GDM1 (cell line): ENCODE results near the gene ACTL10.

Experiments used
- DNase-seq: peaks from one replicate; lab custom pipeline; 2025; lab: John Stamatoyannopoulos, UW

ACTL10 gene

DNA sequence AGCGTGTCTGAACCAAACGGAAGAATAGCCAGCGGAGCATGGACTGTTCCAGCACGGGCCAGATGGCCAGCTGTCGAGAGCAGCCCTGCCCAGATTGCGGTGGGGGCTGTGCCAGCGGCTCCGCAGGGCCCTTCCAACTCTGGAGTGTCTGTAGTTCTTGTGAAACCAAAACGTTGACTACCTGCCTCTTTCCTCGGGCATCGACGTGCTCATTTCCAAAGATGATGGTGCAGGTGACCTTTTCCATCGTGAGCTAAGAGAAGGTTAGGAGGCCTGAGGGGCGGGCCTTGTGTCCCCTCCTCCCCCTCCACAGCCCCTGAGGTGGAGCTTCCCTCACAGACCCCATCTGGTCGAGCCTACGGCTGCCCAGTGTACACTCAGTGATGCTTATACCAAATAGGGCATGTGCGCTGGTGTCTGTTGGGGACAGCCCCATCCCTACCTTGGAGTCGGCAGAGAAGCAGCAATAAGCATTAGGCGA is 17.5 kb upstream of the ACTL10 start:
- DNase-seq = no peak

DNA sequence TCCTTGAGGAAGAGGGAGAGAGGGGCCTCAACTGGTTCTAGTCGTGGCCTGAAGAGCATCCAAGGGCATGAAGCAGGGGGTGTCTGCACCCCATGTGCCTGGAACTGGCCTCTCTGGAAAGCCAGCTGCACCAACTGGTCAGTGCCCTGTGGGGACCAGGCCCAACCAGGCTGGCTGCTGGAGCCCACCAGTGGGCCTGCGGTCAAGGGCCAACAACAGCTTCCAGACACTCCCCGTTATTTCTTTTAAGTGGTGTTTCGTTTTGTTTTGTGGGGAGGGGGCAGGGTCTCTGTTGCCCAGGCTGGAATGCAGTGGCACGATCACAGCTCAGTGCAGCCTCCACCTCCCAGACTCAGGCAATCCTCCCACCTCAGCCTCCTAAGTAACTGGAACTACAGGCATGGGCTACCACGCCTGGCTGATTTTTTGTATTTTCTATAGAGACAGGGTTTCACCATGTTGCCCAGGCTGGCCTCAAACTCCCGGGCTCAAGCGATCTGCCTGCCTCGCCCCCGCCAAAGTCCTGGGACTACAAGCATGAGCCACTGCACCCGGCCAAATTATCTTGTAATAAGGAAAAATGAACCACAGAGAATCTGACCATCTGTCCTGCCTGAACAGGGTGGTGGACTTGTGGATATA is 16.5 kb upstream of the ACTL10 start:
- no peak for DNase-seq

DNA sequence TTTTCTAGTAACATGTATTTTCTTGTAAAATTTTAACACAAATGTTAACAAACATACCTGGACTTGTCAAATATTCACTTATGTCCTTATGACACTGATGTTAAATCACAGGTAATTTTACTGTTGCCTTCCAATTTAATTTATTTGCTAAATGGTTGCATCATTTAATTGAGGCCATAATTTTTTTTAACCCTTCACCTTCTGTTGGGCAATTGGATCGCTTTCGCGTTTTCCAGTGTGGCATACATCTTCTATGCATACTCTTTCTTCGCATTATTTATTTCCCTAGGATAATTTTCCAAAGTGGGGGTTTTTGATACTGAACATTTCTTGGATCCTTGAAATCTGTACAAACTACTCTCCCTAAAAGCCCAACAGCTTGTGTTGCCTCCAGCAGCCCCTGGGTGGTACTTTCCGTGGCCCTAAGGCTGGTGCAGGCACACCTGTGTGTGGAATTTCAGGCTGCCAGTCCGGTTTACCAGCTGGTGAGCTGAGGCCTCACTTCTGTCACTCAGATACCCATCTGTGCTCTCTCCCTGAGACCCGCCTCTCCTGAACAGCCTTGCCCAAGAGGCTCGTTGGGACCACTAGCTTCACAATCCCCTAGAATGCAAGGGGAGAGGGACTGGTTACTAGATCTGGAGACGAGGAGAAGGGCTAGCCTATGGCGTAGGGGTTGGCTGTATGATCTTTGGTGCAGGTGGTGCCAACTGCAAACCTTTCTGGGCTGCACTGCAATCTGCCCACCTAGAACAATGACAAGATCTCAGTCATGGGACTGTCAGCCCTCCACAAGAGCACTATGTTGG is 15.8 kb upstream of the ACTL10 start:
- no peak for DNase-seq

DNA sequence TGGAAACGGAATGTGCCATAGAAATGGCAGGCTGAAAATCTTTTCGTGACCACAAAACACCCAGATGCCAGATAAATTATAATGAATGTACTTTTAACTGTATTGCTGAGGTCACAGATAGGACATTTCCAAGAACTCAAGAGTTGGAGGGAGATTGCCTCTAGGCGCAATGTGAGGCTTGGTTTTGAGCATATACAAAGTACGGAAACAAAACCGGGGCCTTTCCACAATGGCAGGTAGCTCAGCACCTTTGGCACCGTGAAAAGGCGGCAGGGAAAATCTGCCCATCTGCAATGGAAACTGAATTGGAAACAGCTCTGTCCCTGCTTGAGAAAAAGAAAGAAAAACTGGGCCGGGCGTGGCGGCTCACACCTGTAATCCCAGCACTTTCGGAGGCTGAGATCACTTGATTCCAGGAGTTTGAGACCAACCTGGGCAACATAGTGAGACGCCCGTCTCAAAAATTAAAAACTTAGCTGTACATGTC is 15.1 kb upstream of the ACTL10 start:
- no peak for DNase-seq

DNA sequence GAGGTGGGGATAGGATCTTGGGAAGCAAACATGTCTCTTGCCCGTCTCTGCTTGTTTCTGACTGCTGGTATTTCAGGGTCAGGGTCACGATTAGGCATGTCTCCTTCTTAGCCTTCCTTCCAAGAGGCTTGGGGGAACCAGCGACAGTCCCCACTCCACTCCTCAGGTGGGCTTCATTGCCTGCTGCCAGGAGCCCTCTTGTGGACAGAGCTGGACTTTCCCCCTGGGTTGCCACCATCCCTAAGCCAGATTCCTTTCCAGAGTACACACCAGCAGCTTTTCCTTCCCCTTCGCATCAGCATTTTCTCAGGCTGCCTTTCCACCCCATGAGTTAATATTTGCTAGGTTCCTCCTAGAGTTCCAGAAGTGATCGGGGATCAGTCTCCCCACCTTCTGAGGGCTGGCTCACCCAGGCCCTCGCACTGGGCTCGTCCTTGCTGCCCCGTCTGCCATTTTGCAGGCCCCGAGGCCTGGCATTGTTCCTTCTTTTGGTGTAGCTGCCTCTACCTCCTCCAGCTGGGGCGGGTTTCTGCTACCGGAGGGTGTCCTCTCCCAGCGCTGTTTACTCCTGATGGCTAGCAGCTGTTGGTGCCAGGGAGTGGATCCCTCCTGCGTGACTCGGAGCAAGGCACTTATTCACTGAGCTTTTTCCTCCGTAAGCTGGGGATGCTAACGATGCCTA is 13.4 kb upstream of the ACTL10 start:
- DNase-seq = peak; percentile 42

DNA sequence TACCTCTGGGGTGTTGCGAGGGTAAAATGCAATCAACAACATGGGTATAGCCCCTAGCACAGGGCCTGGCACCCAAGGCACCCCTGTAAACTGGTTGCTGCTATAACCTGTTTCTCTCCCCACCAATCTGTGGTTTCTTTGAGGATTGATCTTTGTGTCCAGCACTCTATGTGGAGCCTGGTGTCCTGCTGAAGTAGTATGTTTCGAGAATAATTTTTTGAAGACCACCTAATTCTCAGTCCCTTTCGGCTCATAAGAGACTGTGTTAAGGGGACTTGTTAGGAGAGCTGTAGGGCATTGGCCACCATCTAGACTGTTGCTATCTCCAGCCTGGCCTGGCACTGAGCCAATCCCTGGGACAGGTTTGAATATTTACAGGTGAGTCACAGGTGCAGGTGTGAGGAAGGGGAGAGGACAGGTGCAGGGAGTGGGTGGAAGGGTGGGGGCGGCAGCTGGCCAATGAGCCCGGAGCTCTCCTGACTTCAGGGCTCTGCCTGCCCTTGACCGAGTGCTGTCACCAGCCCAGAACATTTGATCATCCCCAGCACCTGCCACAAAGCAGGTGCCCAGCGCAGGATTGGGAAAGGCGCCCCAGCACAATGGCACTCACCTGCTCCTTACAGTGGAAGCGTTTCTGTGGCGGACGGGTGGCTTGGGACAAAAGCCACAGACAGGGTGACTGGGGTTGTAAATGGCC is 12.7 kb upstream of the ACTL10 start:
- no peak for DNase-seq

DNA sequence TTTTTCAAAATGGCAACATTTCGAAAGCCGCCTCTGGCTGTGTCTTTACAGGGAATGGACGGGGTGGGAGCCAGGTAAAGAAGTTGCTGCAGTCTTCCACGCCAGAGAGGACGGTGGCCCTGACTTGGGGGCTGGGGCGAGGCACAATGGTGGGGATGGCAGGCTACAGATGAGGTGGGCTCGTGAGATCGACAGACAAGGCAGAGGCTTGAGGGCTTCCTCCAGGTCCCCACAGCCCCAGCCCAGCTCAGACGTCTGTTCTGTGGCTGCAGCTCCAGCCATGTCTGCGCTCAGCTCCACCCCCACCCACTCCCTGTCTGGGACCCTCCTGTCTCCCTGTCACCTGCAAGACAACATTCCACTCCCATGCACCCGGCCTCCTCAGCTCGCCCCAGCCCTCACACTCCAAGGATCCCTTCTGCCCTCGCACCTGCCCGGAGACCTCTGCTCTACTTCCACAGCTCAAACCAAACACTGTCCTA is 12.0 kb upstream of the ACTL10 start:
- DNase-seq = no peak

DNA sequence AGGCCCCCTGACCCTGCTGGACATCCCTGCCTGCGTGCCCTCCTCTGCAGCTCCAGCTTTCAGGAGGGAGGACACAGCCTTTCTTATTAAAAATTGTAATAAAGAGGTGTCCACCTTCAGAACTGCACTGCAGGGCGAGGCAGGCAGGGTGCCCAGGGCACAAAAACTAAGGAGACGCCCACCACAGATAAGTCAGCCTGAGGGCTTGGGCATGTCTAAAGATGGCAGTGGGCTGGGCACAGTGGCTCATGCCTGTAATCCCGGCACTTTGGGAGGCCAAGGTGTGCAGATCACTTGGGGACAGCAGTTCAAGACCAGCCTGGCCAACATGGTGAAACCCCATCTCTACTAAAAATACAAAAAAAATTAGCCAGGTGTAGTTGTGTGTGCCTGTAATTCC is 11.6 kb upstream of the ACTL10 start:
- no peak for DNase-seq

DNA sequence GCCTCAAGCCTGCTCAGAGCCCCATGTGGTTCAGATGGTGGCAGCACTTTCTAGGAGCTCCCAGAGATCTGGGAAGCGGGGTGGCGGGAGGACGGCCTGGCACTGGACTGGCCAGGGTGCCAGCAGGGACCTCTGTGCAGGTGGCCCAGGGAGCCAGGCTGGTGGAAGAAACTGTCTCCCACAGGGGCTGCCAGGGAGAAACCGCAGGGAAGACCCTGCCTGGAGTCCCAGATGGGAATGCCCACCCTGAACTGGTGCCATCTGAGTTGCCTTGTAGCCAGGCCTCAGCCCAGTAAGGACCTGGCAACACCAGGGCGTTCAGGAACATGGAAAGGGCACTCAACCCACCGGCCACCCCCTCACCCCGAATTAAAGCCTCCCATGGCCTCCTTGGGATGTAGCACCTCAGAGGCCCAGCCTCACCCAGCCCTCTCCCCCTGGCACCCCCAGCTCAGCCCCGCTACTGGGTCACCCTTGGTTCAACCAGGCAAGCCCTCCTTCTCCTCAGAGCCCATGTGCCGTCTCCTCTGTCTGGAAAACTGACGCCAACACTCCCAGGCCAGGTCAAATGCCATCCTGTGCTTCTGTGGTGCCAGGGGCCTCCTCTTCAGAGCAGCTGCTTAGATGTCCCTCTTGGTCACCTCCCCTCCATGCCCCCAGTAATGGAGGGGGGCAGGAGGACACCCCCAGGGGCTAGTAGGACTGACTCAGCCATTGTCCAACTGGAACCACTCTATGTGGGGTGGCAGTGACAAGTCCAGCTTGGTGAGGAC is 10.5 kb upstream of the ACTL10 start:
- DNase-seq = no peak

DNA sequence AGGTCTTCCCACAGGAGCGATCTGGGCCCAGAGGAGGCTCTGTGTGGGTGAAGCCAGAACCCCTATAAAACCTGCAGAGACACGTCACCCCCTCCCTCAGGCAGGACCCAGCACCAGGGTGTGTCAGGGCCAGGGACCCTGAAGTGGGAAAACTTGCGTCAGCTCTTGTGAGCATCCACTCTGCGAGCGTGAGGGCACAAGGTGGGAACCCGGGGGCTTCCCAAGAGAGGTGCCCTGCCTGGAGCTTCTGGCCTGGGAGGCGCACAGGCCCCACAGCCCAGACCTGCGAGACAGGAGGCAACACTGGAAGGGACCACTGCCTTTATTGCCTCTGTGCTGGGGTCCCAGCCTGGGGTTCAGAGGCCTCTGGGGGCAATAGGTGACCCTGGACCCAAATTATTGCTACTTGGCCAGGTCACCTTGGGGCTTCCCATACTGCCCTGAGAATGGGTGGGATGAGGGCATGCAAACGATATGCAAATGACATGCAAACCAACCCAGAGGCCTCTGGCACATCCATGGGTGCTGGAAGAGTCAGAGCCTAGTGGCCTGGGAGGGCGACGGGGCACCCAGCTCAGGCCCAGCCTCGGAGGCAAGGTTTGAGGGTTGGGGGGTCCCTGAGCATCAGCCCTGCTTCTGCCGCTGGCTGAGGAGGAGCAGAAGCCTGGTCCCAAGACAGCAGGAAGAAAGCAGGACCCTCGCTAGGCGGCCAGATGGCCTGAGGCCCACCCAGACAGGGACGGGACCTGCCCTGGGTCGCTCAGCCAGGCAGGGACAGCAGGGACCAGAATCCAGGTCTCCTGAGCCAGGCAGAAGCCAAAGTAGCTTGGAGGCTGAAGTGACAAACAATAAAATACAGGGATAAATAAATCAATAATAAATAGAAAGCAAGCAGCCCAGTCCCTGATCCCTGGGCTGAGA is 9.7 kb upstream of the ACTL10 start:
- DNase-seq = no peak

DNA sequence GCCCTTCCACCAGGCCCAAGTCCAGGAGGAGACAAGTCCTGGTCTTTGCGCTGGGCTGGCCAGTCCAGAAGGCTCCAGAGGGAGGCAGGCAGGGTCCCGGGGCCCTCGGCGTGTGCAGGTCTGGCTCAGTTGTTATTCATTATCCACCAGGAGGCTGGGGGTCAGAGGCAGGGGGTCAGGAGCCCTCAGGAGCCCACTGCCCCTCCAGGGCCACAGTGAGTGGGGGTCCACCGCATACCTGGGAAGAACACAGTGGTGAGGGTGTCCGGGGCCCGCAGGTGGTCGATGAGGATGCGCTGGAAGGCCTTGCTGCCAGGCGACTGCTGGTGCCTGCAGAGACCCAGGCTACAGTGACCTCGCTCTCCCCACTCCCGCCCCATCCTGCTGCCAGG is 9.0 kb upstream of the ACTL10 start:
- no peak for DNase-seq

DNA sequence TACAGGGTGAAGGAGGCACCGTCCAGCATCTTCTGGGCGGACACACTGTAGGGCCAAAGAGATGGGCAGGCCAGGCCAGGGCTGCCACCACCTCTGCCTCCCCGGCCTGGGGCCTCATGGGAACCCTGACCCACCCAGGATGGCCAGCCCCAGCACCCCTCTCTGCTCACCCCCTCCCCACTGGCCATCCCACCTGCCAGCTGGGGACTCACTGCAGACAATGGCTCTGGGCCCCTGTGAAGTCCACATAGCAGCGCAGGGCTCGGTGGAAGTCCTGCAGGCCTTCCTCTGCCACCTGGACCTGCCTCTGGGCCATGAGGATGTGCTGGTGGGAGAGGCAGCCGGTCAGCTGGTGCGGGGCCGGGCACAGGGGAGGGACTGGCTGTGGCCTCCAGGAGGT is 8.2 kb upstream of the ACTL10 start:
- no peak for DNase-seq

DNA sequence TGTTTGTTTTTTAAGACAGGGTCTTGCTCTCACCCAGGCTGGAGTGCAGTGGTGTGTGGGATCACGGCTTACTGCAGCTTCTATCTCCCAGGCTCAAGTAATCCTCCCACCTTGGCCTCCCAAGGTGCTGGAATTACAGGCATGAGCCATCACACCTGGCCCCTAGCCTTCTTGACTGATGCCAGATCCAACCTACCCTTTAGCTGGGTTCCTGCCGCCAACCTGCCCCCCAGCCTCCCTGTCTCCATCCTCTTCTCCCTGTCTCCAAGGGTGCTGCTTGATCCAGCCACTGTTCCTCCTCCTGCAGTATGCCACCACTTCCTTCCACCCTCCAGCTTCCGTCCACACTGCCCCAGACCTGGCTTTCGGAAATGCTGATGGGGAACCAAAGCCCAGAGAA is 7.8 kb upstream of the ACTL10 start:
- DNase-seq = no peak

DNA sequence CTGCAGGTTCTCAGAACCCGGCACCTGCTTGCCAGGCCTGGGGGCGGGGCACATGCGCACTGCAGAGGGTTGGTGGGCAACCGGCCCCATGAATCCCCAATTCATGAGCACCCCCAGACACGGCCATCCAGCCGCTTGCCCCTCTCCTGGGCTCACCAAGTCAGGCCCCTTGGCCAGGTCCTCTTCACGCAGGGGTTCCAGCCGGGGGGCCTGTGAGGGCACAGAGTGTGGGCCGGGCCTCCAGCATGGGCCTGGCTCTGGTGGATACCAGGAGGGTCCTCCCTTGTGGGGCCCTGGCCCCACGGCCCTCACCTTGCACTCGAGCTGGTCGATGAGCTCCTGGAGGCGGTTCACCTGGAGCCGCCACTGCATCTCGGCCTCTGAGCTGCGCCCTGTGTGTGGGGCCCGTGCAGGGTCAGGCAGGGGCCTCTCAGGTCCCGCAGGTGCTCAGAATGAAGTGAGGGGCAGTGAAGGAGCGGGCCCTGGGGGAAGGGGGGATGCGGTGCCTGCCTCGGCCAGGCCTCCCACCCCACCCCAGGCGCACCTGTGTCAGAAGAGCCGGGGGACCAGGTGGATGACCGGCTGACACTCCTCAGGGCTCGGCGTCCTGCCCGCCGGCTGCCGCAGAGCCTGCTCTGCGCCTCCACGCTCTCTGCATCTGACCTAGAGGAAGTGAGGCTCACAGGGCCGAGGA is 7.3 kb upstream of the ACTL10 start:
- DNase-seq = no peak

DNA sequence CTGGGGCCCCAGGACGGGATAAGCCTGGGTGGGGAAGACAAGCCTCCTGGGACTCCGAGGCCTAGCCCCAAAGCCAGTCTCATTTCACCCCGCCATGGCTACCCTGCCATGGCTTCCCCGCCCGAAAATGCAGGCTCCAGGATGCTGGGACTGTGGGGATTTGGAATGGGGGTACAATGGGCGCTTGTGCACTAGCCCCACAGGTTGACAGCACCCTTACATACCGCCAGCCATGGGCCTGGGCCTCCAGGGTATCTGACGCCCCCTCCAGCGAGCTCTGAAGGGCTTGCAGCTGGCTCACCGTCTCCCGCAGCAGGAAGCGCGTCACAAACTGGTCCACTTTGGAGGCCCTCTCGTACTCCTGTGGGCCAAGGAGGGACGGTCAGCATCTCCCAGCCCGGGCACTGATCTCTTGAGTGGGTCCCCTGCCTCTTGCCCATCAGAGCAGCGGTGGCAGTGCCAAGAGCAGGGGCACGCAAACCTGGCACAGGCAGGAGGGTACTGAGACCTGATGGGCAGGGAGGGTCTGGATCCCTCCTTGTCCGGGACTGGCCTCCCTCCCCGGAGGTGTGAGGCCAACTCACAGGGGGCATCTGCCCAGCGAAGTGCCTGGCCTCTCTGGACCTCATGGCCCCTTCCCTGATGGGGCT is 6.6 kb upstream of the ACTL10 start:
- DNase-seq = no peak

DNA sequence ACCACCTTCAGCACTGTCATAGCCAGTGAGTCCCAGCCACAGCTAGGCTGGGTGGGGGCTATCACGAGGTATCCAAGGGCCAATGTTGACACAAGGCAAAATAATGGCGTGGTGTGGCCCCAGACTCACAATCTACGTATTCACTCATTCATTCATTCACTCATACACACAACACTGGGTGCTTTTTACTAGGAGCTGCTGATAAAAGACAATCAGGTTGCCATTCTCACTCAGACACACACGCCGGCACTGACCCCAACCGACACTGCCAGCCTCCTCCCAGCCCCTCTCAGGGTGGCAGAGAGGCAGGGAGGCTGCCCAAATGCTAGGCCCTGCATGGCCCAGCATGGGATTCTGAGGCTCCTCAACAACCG is 6.1 kb upstream of the ACTL10 start:
- no peak for DNase-seq

DNA sequence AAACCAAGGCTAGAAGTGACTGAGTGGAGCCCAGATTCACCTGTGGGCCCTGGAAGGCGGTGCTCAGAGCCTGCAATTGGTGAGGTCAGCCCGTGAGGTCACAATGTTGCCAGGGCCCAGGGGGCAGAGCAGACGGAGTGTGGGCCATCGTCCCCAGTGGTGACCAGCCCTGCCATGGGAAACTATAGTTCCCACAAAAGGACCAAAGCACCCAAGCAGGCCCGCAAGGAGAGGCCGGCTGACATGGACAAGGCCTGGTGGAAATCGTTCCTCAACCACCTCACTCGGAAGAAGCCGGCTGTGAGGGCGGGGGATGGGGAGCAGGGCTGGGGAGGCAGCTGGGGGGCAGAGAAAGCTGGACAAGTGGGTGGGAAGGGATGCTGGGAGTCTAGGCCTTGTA is 4.6 kb upstream of the ACTL10 start, which contains the start of gene C20orf144:
C20orf144 (plus strand) TSS at position 156 of the 400 bp plus-strand sequence; CDS start at position 175, 19 bp downstream.
- no peak for DNase-seq

DNA sequence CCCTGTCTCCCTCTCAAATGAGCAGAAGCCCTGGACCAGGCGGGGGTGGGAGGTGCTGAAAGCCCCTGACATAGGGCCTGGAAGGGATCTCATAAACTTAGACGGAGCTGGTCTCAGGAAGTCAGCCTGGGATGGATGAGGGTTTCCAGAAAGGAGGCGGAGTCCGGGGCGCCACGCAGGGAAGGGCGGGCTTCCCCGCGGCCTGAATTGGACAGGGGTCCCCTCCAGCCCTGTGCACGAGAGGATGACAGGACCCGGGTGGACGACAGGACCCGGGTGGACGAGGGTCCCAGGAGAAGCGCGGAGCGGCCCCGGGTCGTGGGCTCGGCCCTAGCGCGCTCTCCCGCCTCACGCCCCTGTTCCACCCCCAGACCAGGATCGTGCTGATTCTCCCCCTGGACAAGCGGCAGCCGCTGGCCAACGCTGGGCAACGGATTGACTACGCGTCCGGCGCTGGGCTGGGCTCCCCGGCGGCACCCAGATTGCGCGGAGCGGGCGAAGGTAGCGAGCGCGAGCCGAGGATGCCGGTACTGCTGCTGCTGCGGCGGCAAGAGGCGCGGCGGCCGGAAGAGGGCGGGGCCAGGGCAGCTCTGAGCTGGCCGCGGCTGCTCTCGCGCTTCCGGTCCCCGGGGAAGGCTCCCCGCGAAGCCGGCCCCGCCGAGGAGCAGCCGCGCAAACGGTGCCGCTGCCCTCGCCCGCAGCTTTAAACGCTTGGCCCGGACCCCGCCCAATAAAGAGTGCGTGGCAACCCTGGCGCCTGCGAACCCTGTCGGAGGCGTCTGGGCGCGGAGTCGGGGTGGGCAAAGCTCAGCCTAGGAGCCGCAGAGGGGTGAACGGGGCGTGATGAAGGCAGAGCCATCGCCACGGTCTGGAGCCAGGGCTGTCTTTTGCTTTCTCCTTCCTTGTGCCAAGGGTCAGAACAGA is 3.3 kb upstream of the ACTL10 start:
- peak; percentile 54 for DNase-seq
